Suprapubic skin (tissue), 4 donors: ENCODE results near the gene AKAP3. TPM values are rescaled to one million over a fixed set of nuclear protein-coding genes. Genes with fewer than 3 reads are reported as not detected.

ENCODE experiments used
- DNase-seq, 2 donors: peaks; one replicate each; pipeline ENCODE4 v3.0.0-alpha.2; 2019; ENCODE audit warnings: low spot score in 2 of 2
- H3K27ac ChIP-seq: fragments of 200-600 bp; sonication (generic); one replicate; pipeline ENCODE4 v1.5.1; 2019
- H3K27me3 ChIP-seq: fragments of 200-600 bp; sonication (generic); one replicate; pipeline ENCODE4 v1.5.1; 2019
- H3K36me3 ChIP-seq: fragments of 200-600 bp; sonication (generic); one replicate; pipeline ENCODE4 v1.5.1; 2019
- H3K4me1 ChIP-seq: fragments of 200-600 bp; sonication (generic); one replicate; pipeline ENCODE4 v1.5.1; 2019
- H3K4me3 ChIP-seq: fragments of 200-600 bp; sonication (generic); one replicate; pipeline ENCODE4 v1.5.1; 2019; ENCODE audit warnings: mild to moderate bottlenecking
- H3K9me3 ChIP-seq: fragments of 200-600 bp; sonication (generic); one replicate; pipeline ENCODE4 v1.5.1; 2019
- CTCF ChIP-seq, 2 donors: fragments of 200-600 bp in 1 of 2; fragments of 450-650 bp in 1 of 2; sonication (generic) in 1 of 2; IDR thresholded peaks; one replicate each; pipeline ENCODE4 v1.5.1; 2016 to 2019; ENCODE audit warnings: antibody characterized with exemption in 2 of 2, mild to moderate bottlenecking in 1 of 2, moderate library complexity in 1 of 2
- EP300 ChIP-seq: sonication (generic); formaldehyde crosslinking; IDR thresholded peaks from one replicate; pipeline ENCODE4 v1.6.1; 2017; ENCODE audit warnings: antibody characterized with exemption
- POLR2A ChIP-seq, 2 donors: fragments of 450-650 bp; IDR thresholded peaks; one replicate each; pipeline ENCODE4 v1.6.1; 2017; ENCODE audit warnings: antibody characterized with exemption in 2 of 2, mild to moderate bottlenecking in 2 of 2, moderate library complexity in 2 of 2
- POLR2AphosphoS5 ChIP-seq, 3 donors: sonication (generic); formaldehyde crosslinking; IDR thresholded peaks; one replicate each; pipeline ENCODE4 v1.6.1; 2017; ENCODE audit warnings: antibody characterized with exemption in 3 of 3
- WGBS: methylation state at CpG from one replicate; pipeline ENCODE4 v1.1.5; 2018; 5-methylcytosine and 5-hydroxymethylcytosine counted together
- total RNA-seq, 4 donors: library from RNA; depleted of rRNA; stranded (reverse); fragments of >200 nt; gene quantifications; one replicate each; pipeline ENCODE4 v1.1.0, GENCODE V29; 2016

Gene AKAP3
- total RNA-seq, 4 donors from 2014 or later = 1.2 to 1.9 (median 1.5) TPM

DNA sequence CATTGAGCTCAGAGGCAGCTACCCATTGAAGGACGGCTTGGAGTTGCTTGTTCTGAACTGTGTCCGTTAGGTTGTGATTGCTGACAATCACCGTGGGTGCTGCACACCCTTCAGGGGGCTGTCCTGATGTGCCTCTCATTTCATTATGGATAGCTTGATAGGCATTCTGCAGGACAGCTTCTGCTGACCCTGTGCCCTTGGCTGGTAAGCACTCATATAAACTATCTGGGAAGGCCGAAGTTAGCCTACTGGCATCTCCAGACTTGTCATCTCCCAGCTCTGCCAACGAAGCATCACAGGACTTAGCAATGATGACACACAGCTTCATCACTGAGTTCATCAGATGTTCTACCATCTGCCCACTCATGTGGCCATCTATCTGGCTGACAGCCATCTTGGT lies 22.3 kb downstream of the AKAP3 start:
- Histone ChIP-seq H3K27ac (no peak overlapping the region), H3K36me3 (no peaks in the 10 kb centered on the region), H3K4me1 (no peaks in the 10 kb centered on the region), H3K9me3 (no peaks in the 10 kb centered on the region), H3K4me3 (no peak overlapping the region), H3K27me3 (no peaks in the 10 kb centered on the region)
- no peak for DNase-seq
- no peak for TF ChIP-seq EP300
- no peak for TF ChIP-seq CTCF (IDR thresholded peaks at IDR 0.05)
- TF ChIP-seq POLR2A (IDR thresholded peaks at IDR 0.05) = no peak
- no peak for TF ChIP-seq POLR2AphosphoS5 (IDR thresholded peaks at IDR 0.05)
- WGBS = 92% methylated on average over 3 of the region's 5 CpGs

GRCh38 chr12:4621511-4621910 lies 27.3 kb downstream of the AKAP3 start:
- TF ChIP-seq POLR2A (IDR thresholded peaks at IDR 0.05) (no peak), EP300 (no peak), CTCF (IDR thresholded peaks at IDR 0.05) (no peak), POLR2AphosphoS5 (IDR thresholded peaks at IDR 0.05) (no peak)
- Histone ChIP-seq H3K36me3 (no peaks in the 10 kb centered on the region), H3K27me3 (no peaks in the 10 kb centered on the region), H3K27ac (no peak overlapping the region), H3K4me3 (no peak overlapping the region), H3K9me3 (no peaks in the 10 kb centered on the region), H3K4me1 (no peaks in the 10 kb centered on the region)
- 88% methylated on average over 3 of the region's 3 CpGs for WGBS
- DNase-seq = no peak

DNA sequence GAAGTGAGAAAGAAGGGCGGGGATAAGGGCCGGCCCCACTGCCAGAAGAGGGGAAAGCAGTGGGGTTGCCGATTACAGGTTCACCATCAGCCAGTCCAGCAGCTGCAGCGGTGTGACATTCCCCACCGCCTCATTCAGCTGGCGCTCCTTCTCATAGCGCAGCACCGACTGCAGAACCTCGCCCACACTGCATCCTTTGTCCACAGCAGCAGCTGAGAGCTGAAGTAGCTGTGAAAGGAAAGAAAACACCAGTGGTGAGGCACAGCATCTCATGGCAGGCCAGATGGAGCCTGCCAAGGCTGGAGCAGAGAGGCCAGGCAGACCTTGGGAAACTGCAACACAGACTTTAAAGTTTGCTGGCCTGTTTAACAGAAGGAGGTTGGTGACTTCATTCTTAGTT lies 33.2 kb downstream of the AKAP3 start:
- no peaks in the 10 kb centered on the region for H3K27me3 ChIP-seq
- H3K4me3 ChIP-seq = no peak overlapping the region
- H3K9me3 ChIP-seq = no peaks in the 10 kb centered on the region
- H3K27ac ChIP-seq = no peak overlapping the region
- H3K36me3 ChIP-seq = peaks cover 50% of the 10 kb centered on the region
- 90% methylated on average over 9 of the region's 9 CpGs for WGBS
- no peaks in the 10 kb centered on the region for H3K4me1 ChIP-seq
- no peak for DNase-seq
- TF ChIP-seq POLR2AphosphoS5 (IDR thresholded peaks at IDR 0.05) (no peak), POLR2A (IDR thresholded peaks at IDR 0.05) (no peak), CTCF (IDR thresholded peaks at IDR 0.05) (no peak), EP300 (no peak)

GRCh38 chr12:4610481-4610880 lies 38.4 kb downstream of the AKAP3 start:
- Histone ChIP-seq H3K27me3 (no peaks in the 10 kb centered on the region), H3K9me3 (no peaks in the 10 kb centered on the region), H3K4me1 (peaks cover 6% of the 10 kb centered on the region), H3K27ac (no peak overlapping the region), H3K4me3 (no peak overlapping the region), H3K36me3 (peaks cover 55% of the 10 kb centered on the region)
- TF ChIP-seq POLR2A (IDR thresholded peaks at IDR 0.05) = no peak
- no peak for TF ChIP-seq EP300
- no peak for TF ChIP-seq POLR2AphosphoS5 (IDR thresholded peaks at IDR 0.05)
- TF ChIP-seq CTCF (IDR thresholded peaks at IDR 0.05) = no peak
- no peak for DNase-seq
- 93% methylated on average over 4 of the region's 4 CpGs for WGBS

- no peak for DNase-seq
- Histone ChIP-seq H3K36me3 (peaks cover 43% of the 10 kb centered on the region), H3K4me3 (no peak overlapping the region), H3K27me3 (no peaks in the 10 kb centered on the region), H3K9me3 (no peaks in the 10 kb centered on the region), H3K4me1 (peaks cover 10% of the 10 kb centered on the region), H3K27ac (no peak overlapping the region)
- 93% methylated on average over 9 of the region's 9 CpGs for WGBS
- TF ChIP-seq POLR2A (IDR thresholded peaks at IDR 0.05) (no peak), CTCF (IDR thresholded peaks at IDR 0.05) (no peak), EP300 (no peak), POLR2AphosphoS5 (IDR thresholded peaks at IDR 0.05) (no peak)
Observed at GRCh38 chr12:4609071-4609470, 39.8 kb downstream of the AKAP3 start.
